ENCODE measurements around the gene NEK6.

Gene NEK6

DNA sequence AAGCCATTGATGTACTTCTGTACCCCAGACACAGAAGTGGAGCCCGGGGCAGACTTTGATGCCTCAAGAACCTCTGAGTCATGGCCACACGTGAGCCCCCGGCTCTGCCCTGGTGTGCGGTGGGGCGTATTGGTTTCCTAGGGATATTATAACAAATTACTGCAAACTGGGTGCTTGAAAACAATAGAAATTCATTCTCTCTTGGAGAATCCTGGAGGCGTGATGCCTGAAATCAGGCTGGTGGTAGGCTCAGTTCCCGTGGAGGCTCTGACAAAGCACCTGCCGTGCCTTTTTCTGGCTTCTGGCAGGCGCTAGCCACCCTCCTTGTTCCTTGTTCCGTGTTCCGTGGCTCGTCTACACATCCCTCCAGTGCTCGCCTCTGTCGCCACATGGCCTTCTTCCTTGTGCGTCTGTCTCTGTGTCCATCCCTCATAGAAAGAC is 24.2 kb downstream of the NEK6 start:
- no peak for DNase-seq

DNA sequence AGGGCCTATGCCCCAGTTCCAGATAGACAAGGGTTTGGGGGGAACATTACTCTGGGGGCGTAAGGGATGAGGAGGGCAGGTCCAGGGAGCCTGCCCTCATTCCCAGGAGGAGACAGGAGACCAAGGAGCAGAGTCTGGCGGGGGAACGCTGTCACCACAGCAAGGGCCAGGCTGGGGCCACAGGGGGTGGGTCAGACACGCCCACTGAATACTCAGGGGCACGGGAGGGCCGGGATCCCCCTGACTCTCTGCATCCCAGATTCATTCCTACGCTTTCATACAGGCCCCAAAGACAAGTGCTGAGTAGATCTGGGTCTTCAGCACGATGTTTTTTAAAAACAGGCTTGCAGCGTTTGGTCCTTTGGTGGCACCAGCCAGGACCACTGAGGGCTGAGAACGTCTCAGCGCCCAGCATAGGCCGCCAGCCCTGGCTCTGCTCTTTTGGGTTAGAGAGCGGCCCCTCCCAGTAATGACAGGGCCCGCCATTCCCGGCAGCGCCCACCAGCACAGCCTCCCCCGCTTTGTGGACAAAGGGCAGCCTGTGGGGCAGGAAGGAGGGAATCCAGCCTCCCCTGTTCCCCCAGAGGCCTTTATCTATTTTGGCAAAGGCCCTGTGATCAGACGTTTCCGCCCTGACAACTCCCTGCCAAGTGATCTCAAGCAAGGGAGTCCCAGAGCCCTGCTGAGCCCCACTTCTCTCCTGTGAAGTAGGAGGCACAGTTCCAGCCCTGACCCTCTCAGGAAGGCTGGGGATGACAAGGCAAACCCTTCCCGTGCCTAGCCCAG is 24.9 kb downstream of the NEK6 start:
- no peak for DNase-seq

DNA sequence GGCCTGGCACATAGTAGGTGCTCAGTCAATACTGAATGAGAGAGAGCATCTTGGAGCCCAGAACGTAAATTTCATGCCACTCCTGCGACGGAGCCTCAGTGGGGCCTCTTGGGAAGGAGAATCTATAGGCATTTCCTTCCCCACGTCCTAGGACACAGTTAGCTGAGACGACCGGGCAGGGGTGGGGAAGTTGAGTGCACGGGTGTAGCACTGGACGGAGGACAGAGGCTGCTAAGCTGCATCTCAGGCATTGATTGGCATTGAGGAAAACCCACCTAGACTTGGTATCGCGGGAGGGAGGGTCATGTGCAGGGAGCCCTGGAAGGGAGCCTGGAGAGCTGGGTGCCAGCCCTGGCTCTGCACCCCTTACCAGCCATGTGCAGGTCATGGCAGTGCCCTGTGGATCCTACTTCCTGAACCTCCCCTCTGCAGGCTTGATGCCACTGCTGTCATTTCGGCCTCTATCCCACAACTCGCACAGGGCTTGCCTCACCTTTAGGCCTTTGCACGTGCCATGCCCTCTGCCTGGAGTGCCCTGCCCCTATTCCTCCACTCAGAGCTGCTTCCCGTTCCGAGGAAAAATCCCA is 25.6 kb downstream of the NEK6 start:
- no peak for DNase-seq

DNA sequence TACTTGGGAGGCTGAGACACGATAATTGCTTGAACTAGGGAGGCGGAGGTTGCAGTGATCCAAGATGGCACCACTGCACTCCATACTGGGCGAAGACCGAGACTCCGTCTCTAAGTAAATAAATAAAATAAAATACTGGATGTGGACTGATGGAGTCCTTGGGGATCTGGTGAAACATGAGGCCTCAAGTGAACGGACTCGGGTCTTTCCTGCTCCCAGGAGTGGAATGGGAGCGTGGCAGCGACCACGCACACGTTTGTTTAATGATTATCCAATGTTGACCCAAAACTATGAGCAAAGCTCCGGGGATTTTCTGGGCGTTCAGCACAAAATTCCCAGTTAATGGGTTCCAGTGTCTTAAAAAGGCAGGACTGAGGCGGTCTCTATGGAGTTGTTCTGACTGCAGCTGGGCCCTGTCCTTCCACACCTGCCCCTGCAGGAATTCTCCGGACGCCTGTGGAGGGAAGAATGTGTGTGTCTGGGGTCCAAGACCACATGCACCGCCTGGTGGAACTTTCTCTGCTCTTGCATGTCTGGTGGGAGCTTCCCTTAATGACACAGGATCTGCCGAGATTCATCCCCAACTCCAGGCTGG is 26.6 kb downstream of the NEK6 start:
- no peak for DNase-seq

DNA sequence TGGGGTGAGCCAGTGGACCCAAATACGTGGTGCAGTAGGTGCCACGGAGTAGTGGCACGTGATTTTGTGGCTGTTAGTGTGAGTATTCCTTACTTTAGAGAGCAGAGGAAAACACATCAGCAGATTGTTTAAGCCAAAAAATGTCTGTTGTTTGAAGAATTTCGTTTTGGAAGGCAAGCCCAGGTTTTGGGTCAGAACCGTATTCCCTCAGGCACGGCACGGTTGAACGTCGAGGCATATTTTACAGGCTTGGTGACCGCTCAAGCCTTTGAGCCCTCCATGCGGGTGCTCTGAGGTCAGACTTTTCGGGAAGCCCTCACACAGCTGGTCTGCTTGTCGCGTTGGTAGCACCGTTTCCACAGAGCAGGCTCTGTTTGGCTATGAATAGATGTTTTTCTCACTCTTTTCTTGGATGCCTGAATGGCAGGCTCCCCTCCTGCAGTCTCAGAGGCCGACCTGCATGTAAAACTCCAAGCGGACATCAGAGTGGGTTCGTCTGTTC is 27.2 kb downstream of the NEK6 start:
- no peak for DNase-seq

DNA sequence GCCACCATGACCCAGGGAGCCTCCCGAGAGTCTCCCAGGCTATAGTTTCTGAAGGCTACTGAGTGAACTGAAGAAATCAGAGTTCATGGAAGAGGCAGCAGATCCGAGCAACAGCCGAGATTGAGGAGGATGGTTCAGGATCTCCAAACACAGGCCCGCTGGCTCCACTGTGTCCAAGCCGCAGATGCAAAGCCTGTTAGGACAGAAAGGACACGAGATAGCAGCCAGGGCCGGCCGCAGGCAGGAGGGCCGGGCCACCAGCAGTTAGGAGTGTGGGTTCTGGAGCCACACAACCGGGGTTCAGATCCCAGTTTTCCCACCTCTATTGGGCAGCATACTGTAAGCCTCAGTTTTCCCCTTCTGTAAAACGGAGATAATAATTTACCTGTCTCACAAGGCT is 27.7 kb downstream of the NEK6 start:
- DNase-seq = no peak

DNA sequence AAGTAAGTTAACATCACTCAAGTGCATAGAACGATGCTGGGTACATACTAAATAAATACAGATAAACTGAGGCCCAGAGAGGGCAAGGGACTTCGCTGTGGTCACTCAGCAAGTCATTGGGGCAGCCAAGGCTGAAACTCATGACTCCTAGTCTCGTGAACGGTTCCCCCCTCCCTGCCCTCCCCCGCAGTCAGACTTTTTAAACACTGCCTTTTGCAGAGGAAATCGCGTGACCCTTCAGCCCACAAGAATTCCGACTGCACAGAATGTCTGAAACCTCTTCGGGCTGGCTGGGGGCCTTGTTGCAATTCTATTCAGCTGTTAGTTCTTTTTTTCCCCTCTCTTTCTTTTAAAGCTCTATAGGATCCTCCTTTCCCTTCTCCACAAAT is 28.1 kb downstream of the NEK6 start:
- DNase-seq = no peak

DNA sequence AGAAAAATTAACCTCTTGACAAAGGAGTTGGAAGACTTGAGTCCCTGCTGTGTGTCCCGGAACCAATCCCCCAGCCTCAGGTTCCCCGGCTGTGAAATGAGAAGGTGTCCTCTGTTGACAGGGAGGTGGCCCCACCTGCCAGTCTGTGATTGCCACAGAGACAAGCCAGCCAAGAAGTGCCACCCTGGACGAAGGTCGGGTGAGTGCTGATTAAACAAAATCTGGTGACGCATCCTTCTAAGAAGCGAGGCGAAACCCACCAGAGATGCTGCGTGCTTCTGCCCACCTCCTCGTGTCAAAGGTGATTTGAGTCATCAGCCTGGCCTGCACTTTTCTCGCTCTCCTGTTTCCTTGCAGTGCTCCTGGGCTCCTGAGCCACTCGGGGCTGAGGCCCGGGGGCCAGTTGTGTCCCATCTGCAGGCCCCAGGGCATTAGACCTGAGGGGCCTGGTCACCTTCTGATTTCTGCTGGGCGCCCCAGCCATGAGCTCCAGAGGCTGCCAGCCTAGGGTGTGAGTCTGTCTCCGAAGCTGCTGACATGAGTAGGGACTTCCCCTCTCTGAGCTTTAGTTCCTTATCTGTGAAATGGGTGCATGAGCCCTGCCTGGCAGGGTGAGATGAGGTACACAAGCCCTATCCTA is 28.7 kb downstream of the NEK6 start:
- DNase-seq = no peak

DNA sequence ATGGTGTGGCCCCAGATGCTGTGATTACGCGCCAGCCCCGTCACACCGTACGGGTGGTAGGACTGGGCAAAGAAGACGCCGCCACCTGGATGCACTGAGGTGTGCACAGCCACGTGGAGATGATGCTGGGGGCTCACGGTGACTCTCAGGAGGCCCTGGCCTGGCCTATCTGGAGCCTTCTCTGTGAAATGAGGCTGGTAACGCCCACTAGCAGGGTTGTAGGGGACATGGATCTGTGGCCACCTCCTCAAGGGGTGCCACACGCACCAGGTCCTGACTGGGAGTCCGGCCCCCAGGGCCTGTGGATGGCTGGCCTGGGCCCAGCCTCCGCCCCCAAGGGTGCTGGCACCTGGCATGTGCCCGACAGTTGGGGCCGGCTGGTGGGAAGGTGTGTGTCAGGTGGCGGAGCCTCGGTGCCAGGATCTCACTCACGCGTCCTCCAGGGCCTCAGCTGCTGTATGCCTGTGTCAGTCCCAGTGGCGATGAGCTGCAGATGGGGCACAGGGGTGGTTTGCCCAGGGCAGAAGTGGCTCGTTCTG is 32.4 kb downstream of the NEK6 start:
- DNase-seq = no peak

DNA sequence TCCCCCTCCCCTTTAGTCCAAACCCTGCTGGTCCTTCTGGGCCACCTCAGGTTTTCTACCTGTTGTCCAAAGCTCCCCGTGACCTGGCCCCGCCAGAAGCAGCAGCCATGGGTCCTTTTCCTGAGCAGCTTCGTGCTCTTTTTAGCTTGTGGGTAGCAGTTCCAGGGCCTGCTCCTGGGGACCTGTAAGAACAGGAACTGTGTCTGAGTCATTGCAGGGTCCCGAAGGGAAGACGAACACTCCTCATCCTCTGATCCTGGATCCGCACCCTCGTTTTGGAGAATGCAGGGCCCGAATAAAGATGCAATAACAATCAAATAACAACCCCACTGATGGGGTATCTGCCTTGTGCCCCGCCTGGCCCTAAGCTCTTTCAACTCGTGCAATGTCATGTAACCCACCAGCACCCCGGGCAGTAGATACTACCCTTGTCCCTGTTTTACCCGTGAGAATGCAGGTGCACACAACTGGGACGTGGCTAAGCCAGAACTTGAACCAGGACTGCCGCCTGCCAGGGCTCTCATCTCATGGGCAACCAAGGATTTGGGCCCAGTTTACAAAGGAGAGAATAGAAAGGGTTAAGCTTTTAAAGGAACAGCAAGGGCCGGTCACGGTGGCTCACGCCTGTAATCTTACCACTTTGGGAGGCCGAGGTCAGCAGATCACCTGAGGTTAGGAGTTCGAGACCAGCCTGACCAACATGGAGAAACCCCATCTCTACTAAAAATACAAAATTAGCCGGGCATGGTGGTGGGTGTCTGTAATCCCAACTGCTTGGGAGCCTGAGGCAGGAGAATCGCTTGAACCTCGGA is 33.2 kb downstream of the NEK6 start:
- no peak for DNase-seq

DNA sequence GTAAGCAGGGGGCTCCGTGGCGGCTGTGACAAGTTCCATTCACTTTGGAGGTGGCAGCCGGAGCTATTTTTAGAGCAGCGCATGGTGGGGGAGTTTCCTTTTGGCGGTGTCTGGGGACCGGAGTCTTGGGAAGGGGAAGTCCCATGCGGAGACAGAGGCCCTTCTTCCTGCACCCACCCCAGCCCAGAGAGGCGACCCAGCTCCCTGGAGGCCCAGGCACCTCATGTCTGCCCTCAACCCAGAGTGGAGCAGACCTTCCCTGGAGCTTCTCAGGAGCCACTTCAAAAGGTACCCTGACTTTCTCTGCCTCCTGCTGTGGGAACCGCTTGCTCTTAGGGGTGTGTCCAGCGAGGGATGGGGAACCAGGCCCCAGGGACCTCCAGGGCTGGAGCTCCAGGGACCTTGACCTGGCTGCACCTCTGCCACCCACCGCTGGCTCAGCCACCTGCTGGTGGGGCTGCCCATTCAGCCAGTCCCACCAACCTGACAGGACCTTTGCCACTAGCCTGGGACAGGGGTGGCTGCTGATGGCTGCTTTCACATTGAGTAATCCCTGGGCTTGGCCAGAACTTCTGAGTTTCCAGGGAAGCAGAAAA is 34.1 kb downstream of the NEK6 start:
- no peak for DNase-seq

DNA sequence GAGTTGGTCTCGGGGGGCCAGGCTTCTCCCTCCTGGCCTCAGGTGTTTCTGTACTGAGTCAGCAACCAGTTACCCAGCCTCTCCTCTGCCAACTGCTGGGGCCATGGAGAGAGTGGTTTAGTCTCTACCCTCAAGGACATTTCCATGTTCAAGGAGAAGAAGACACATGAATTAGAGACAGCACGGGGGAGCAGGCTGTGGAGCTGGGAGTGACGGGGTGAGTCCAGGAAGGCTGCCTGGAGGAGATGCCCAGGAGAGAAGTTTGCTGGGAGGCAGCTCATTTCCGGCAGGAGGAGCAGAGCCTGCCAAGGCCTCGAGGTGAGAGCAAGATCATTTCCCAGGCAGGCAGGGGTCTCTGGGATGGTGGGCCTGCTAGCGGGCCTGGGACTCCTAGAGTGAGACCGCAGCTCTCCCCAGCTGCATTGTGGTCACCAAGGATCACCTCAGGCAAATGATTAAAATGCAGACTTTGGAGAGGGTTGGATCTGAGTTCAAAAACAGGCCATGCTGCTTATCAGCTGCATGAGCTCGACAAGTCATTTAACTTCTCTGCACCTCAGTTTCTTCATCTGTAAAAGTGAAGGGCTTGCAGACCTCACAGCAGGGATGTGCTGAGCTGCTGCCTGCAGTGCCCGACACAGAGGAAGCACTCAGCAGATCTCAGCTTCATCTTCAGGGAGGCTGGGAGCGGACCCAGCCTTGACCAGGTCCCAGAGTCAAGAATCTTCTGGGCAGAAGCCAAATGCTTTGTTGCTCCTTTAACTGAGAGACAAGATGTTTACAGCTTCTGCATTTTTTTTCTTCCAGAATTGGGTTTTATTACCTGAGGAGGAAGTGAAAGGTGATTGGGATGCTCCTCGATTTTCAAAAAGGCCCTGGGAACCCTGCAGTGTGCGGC is 35.2 kb downstream of the NEK6 start:
- no peak for DNase-seq

DNA sequence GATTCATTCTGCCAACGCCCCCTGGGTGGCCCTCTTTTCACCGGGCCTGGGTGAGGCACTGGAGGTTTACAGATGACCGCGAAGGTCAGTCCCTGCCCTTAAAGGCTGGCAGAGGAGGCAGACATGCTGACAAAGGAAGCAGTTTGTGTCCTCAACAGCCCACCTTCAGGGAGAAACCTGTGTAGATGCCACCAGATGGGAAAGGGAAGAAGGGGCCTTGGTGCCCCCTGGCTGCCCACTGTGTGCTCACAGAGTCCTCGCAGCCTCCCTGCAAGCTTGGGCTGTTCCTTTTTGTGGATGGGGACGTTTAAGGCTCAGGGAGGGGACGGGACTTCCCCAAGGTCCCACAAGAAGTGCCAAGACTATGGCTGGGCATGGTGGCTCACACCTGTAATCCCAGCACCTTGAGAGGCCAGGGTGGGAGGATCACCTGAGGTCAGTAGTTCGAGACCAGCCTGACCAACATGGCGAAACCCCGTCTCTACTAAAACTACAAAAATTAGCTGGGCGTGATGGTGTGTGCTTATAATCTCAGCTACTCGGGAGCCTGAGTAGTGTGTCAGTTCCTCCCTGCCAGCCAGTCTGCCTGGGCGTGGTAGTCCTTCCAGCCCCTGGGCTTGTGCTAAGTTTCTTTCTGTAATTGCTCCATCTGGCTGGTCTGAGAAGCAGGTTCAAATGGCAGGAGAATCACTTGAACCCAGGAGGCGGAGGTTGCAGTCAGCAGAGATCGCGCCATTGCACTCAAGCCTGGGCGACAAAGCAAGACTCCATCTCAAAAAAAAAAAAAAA is 36.2 kb downstream of the NEK6 start:
- DNase-seq = no peak

DNA sequence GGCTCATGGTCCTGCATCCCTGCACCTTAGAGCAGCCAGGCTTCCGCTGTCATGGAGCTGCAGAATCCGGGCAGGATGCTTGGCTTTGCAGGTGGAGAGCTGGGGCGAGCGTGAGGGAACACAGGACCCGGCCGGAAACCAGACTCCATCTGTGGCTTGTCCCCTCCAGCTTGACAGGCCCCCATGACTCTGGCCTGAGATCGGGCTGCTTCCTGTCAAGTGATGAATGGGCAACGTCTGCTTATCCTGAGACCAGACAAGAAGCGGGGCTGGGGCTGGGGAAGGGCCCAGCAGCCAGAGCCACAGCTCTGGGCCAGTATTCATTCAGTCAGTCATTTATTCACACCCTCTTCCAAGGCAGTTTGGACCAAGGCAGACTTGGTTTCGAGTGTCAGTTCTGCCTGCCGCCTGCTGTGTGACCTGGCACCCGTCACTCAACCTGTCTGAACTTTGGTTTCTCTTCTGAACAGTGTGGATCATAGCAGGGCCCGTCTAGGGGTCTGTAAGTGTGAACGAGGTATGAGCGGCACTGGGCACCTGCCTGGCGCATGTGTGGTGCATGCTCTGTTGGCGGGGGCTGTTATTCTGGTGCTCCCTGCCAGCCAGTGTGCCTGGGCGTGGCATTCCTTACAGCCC is 37.5 kb downstream of the NEK6 start:
- no peak for DNase-seq

DNA sequence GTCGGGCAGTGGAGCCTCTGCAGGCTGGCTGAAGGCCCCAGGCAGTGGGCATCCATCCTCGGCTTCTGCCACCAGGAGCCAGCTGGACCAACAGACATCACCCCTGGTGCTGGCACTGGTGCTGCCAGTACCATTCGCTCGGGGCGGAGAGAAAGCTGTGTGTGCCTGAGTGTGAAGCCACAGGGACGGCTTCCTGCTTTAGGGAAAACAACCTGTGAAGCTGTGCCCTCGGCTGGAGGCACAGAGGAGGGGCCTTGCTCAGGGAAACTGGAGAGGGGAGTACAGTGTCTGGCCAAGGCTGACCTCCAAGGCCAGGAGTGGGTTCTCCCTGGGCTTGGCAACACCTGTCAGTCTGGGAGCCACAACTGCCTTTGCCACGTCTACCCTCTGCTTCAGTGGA is 38.3 kb downstream of the NEK6 start:
- no peak for DNase-seq

DNA sequence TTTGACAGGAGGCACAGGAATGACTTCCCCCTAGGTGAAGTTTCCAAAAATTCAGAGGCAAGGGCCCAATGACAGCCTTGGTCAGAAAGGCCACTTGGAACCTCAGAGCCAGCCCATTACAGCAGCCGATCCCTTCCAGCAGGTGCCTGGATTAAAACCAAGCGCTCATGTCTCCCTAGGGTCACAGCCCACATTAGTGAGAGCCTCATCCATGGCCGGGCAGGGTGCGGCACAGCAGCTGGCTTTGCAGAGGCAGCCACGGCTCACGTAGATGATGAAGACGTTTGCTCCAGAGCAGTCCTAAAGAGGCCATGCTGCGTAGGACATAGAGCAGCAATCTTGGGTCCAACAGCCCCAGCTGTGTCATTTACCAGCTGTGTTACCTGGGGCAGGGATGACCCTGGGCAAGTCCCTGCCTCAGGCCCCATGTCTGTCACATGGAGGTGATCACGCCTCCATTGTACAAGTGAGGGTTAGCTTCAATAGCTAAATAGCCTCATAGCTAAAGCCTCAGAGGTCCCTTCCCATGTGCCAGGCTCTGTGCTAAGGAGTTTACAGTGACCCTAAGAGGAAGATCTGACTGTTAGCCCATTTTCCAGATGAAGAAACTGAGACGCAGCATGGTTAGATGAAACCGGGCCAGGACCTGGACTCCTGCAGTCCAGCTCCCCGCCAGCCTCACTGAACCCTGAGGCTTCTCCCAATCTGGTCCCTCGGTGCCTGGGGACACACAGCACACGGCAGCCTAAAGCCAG is 39.2 kb downstream of the NEK6 start:
- DNase-seq = no peak

DNA sequence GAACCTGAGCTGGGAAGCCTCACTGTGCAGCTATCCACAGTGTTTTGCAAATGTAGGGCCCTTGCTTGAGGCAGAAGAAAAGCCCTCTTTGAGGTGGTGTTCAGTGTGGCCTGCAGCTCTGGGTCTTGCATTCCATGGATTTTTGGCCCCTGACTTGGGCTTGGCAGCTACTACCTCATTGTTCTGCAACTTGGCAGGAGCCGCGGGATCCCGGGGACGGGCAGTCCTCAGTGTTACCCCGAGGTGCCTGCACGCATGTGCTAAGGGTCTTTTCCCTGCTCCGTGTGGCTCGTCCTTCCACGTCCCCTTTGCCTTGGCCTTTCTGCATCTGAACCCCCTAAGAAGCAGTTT is 39.8 kb downstream of the NEK6 start:
- no peak for DNase-seq

DNA sequence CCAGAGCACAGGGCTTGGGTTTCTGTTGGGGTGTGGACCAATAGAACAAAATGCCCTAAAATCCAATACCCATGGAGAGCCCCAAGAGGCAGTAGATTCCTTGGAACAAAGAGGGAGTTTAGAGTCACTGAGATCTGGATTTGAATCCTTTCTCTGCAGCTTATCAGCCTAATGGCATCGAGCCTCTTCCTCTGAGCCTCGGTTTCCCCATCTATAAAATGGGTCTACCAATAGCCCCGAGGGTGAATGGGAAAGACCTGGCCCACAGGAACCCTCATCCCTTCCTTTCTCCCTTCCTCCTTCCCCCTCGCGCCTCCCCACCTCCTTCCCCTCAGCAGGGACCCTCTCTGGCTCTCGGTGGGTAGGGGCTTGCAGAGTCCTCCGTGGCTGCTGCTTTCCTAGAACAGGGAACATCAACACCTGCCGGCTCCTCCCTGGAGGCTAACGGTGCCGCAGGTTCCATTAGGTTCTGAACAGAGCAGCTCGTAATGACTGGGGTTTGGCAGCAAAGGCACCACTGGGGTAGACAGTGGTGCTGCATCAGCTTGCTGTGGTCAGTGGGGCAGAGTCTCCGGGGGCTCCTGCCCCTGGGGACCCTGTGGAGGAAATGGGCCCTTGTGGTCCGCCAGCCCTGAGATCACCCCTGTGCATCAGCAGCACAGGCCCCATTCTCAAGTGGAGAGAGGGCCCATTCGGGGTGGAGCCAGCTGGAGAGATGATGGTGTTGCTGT is 40.3 kb downstream of the NEK6 start:
- DNase-seq = no peak
